MCF 10A (cell line): ENCODE measurements around the gene KCNIP1. TPM values are rescaled to one million over a fixed set of nuclear protein-coding genes. Genes with fewer than 3 reads are reported as not detected.

Source experiments
- BruUV-seq: library from RNA; stranded (reverse); fragments of 400-500 nt; replicated peaks from 2 replicates; lab custom pipeline; 2021; lab: Mats Ljungman, UMichigan
- CTCF ChIA-PET: fragments of 300-600 bp; sonication (Branson Sonifier 250); formaldehyde crosslinking; extraction: SDS; loops from one replicate; lab custom pipeline; 2021; ENCODE audit warnings: antibody characterized with exemption, inconsistent platforms; lab: Yijun Ruan, JAX
- POLR2A ChIA-PET: fragments of 300-600, 350-650 bp; sonication (Branson Sonifier 250); formaldehyde crosslinking; extraction: SDS; loops from one replicate; lab custom pipeline; 2020; ENCODE audit warnings: antibody characterized with exemption, inconsistent platforms; lab: Yijun Ruan, JAX
- DNase-seq: peaks from one replicate; pipeline ENCODE4 v3.0.0-alpha.2; 2018; ENCODE audit not compliant: unreplicated experiment
- H3K27ac Mint-ChIP-seq: one replicate; pipeline ENCODE4 v1.8.0; 2022; ENCODE audit warnings: mild to moderate bottlenecking, low read depth, mixed read lengths; ENCODE audit not compliant: unreplicated experiment
- H3K27me3 Mint-ChIP-seq: one replicate; pipeline ENCODE4 v1.8.0; 2022; ENCODE audit warnings: mixed read lengths; ENCODE audit not compliant: insufficient read depth, unreplicated experiment
- H3K36me3 Mint-ChIP-seq: one replicate; pipeline ENCODE4 v1.8.0; 2022; ENCODE audit warnings: mild to moderate bottlenecking, moderate library complexity, mixed read lengths; ENCODE audit not compliant: insufficient read depth, unreplicated experiment
- H3K4me1 Mint-ChIP-seq: one replicate; pipeline ENCODE4 v1.8.0; 2022; ENCODE audit warnings: mixed read lengths; ENCODE audit not compliant: insufficient read depth, unreplicated experiment
- H3K4me3 Mint-ChIP-seq: one replicate; pipeline ENCODE4 v1.8.0; 2022; ENCODE audit warnings: mild to moderate bottlenecking, moderate library complexity, mixed read lengths; ENCODE audit not compliant: unreplicated experiment
- H3K9me3 Mint-ChIP-seq: one replicate; pipeline ENCODE4 v1.8.0; 2022; ENCODE audit warnings: mixed read lengths; ENCODE audit not compliant: unreplicated experiment
- intact Hi-C: fragments of 100-400 bp; cut with micrococcal nuclease; formaldehyde crosslinking; loops from 2 replicates; pipeline ENCODE4 v1.14.1; 2022
- total RNA-seq: library from RNA; stranded (reverse); gene quantifications from 2 replicates; pipeline ENCODE4 v1.2.3, GENCODE V29; 2022
- TF ChIP-seq, protein P1 (sequence below): fragments of 200-600 bp; IDR thresholded peaks from one replicate; pipeline ENCODE4 v1.8.0; 2022; ENCODE audit warnings: antibody characterized with exemption, mild to moderate bottlenecking; ENCODE audit not compliant: unreplicated experiment

Gene KCNIP1
- total RNA-seq, 1 experiment from 2014 or later = not detected

DNA sequence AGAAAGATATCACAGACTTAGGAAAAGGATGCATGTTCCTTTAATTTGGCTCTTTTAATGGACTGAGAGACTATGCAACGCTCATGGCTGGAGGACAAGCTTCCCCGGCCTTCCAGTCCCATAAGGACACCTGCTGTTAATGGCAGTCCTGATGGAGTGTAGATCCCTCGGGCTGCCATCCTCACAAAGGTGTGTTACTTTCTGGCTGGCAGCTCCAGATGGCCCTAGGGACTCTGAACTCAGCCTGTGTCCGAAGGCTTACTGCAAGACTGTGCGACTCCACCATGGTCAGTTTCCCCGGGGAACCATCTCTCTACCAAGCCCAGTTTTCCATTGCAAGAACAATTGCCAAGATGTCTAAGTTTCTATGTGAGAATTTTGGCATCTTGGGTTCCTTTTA, 25.5 kb upstream of the KCNIP1 start:
- DNase-seq = no peak
- CTCF ChIA-PET = interaction anchor here (0.6 to 1.4 kb wide), 2 partner anchors 146 to 199 kb away, joined by 3 to 4 read pairs; no protein-coding TSS in a partner anchor
- BruUV-seq = no TSS peak
- Mint-ChIP-seq H3K27ac (no peak overlapping the region), H3K4me3 (no peak overlapping the region), H3K4me1 (no peaks in the 10 kb centered on the region), H3K27me3 (no peaks in the 10 kb centered on the region), H3K36me3 (peaks cover 6% of the 10 kb centered on the region), H3K9me3 (no peaks in the 10 kb centered on the region)
- TF ChIP-seq, protein P1, sequence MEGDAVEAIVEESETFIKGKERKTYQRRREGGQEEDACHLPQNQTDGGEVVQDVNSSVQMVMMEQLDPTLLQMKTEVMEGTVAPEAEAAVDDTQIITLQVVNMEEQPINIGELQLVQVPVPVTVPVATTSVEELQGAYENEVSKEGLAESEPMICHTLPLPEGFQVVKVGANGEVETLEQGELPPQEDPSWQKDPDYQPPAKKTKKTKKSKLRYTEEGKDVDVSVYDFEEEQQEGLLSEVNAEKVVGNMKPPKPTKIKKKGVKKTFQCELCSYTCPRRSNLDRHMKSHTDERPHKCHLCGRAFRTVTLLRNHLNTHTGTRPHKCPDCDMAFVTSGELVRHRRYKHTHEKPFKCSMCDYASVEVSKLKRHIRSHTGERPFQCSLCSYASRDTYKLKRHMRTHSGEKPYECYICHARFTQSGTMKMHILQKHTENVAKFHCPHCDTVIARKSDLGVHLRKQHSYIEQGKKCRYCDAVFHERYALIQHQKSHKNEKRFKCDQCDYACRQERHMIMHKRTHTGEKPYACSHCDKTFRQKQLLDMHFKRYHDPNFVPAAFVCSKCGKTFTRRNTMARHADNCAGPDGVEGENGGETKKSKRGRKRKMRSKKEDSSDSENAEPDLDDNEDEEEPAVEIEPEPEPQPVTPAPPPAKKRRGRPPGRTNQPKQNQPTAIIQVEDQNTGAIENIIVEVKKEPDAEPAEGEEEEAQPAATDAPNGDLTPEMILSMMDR = no peak
- POLR2A ChIA-PET = no interaction called here
- intact Hi-C loops = no loop called here

DNA sequence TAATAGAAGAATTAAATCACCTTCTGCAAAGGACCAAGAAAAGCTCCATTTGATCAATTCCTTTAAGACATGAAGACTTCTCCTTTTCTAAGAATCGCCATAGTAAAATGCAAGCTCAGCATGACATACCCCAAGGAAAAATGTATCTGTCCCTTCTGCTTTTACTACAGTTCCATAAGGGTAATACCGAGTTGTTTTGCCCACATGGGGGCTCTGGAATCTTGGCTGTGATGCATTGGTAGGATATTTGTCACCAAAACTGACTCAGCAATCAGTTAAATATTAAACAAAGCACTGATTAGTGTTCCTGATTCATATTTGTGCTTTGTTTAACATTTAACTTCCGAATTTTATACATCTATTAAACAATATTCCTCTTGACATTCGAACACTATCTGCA, 24.3 kb upstream of the KCNIP1 start:
- TF ChIP-seq, protein P1 = no peak
- H3K4me1 Mint-ChIP-seq = peaks cover 11% of the 10 kb centered on the region
- ChIA-PET POLR2A (no interaction called here), CTCF (interaction anchor here (0.5 kb wide), 1 partner anchor 295 kb away, joined by 3 read pairs; no protein-coding TSS in a partner anchor)
- no peak overlapping the region for H3K4me3 Mint-ChIP-seq
- H3K36me3 Mint-ChIP-seq = no peaks in the 10 kb centered on the region
- no peaks in the 10 kb centered on the region for H3K9me3 Mint-ChIP-seq
- no peak for DNase-seq
- intact Hi-C loops = no loop called here
- no TSS peak for BruUV-seq
- no peak overlapping the region for H3K27ac Mint-ChIP-seq
- no peaks in the 10 kb centered on the region for H3K27me3 Mint-ChIP-seq

DNA sequence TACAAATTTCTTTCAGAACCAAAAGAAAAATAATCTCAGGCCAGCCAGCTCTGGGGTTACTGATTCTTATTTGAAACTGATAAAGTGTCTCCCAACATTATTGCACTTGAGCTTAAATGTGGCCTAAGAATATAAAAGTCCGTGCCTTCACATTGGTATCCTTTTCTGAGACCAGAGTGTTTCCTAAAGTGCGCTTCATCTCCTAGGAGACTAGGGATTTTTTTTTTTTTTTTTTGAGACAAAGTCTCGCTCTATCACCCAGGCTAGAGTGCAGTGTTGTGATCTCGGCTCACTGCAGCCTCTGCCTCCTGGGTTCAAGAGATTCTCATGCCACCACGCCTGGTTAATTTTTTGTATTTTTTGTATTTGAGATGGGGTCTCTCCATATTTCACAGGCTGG, 23.6 kb upstream of the KCNIP1 start:
- Mint-ChIP-seq H3K27me3 (no peaks in the 10 kb centered on the region), H3K4me3 (no peak overlapping the region), H3K4me1 (peaks cover 18% of the 10 kb centered on the region), H3K36me3 (no peaks in the 10 kb centered on the region), H3K9me3 (no peaks in the 10 kb centered on the region), H3K27ac (no peak overlapping the region)
- TF ChIP-seq, protein P1 = no peak
- BruUV-seq = no TSS peak
- ChIA-PET CTCF (interaction anchor here (0.5 to 0.6 kb wide), 2 partner anchors 159 to 296 kb away, joined by 3 to 4 read pairs; no protein-coding TSS in a partner anchor), POLR2A (no interaction called here)
- no peak for DNase-seq
- intact Hi-C loops = no loop called here

- DNase-seq = no peak
- no TSS peak for BruUV-seq
- H3K27ac Mint-ChIP-seq = no peak overlapping the region
- no peak overlapping the region for H3K4me3 Mint-ChIP-seq
- peaks cover 21% of the 10 kb centered on the region for H3K4me1 Mint-ChIP-seq
- intact Hi-C loops = no loop called here
- no peaks in the 10 kb centered on the region for H3K27me3 Mint-ChIP-seq
- ChIA-PET POLR2A (no interaction called here), CTCF (interaction anchor here (1.5 kb wide), 1 partner anchor 157 kb away, joined by 5 read pairs; no protein-coding TSS in a partner anchor)
- no peaks in the 10 kb centered on the region for H3K9me3 Mint-ChIP-seq
- H3K36me3 Mint-ChIP-seq = no peaks in the 10 kb centered on the region
- TF ChIP-seq, protein P1 = no peak
These were observed 22.0 kb upstream of the KCNIP1 start for GRCh38 chr5:170481849-170482248.
